IPS DF 19.7 (cell line): ENCODE results near the gene RBM43.
"Not testable (repeated sequence)": the region's sequence is repeated elsewhere in the genome, so short reads cannot be mapped to it uniquely, and the experiment has no call there.

Experiments
- DNase-seq: peaks from one replicate; pipeline ENCODE4 v3.0.0-alpha.2; 2013; ENCODE audit warnings: low read depth, low spot score

RBM43 gene

DNA sequence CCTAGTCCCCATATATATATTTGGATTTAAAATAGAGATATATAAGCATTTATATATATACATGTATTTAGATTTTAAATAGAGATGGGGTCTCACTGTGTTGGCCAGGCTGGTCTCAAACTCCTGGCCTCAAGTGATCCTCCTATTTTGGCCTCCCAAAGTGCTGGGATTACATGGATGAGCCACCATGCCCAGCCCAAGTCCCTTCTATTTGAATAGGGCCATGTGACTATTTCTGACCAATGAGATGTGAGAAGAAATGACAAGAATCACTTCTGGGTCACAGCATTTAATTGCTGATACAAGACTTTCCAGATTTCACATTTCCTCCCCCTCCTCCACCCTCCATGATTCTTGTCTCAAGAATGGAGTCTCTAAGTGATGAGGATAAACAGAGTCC, 6.4 kb upstream of the RBM43 start:
- DNase-seq = no peak

- DNase-seq = no peak
Observed at GRCh38 chr2:151267537-151267936, 5.9 kb upstream of the RBM43 start.

DNA sequence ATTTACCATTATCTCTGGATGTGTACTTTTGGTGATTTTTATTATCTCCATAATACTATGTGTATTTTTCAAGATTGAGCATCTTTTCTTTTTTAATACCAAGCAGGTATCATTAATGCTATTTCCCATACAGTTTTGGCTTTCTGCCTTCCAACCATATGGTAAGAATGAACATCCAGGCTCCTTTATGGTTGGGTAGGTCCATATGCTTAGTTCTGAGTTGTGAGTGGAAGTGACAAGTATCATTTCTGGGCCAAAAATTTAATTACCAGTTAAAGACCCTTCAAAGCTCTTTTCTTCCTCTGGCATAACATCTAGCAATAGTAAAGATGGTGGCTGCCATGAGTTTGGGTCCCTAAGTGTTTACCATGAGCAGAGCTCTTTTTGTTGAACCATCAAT, 4.3 kb upstream of the RBM43 start:
- no peak for DNase-seq

DNA sequence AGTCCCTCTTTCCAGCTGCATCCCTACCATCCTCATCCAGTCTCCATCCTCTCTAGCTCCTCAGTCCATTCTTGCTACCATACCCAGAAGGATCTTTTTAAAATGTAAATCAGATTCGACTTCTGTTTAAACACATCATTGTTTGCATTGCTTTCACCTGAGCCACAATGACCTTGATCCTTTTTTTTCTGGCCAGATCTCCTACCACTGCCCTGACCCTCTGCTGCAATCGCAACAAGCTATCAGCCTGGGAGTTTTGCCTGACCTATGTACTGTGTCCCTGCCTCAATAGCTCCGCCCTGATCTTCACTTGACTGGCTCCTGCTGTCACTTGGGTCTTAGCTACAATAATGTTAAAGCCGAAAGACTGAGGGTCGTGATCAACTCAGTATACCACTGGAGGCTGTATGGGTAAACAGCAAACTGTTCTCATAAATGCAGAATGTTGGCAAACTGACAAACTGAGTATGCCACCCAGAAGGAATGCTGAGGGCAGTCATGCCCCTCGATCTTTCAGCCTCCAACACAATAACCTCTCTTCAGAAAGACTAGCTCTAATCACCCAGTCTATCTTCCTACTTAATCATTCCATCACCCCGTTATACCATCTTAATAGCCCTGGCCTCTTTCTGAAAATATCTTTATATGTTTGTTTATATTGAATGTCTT, 2.6 kb upstream of the RBM43 start:
- no peak for DNase-seq

DNA sequence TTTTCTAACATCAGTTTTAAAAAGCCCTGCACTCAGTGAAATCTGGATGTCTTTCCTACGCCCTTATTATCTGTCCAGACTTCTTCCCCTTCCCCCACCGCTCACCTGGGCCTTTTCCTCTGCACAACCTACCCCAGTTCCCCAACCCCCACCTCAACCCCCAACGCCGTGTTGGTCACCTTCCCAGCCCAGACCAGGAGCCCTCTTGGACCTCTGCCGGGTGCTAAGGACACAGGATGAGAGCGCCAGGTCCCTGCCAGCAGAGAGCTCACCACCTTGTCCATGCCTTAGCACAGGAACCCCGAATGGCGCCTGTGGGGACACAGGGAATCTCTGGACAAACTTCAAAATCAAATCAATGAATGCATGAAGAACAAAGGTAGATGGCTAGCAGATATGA, 966 bp upstream of the RBM43 start:
- no peak for DNase-seq

DNA sequence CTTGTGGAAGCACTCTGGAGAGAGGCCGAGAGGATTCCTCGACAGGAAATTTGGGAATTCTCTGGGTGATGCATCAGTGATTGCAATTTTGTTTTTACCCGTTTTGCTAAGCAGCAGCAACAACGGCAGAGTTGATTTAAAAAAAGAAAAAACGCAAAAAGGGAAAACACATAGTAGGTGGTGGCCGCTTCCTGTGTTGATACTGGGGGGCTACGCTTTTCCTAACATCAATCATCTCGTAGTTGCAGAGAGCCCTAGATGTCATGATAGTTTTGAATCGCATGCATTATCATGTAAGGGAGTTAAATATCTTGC, 271 bp upstream of the RBM43 start:
- DNase-seq = no peak

- no peak for DNase-seq
Observed at GRCh38 chr2:151260573-151261230, 961 bp downstream of the RBM43 start.

- DNase-seq = no peak
Observed at GRCh38 chr2:151258121-151258520, 3.5 kb downstream of the RBM43 start.

DNA sequence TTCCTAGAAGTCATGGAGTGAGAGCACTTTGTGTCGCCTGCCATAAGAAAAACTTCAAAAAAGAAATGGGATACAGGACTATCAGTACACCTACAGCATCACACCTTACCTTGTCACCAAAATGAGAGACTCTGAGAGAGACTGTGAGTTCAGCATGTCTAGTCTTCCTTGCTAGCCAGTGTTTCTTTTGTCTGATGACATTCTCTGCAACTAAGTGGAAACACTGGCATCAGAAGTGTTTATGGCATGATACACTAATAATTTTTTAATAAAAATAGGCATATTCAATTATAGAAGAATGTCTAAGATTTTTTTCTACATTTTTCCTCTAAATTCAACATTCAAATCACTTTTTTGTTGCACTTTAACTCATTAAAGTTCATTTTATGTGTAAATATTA, 9.0 kb downstream of the RBM43 start:
- DNase-seq = no peak

GRCh38 chr2:151251012-151251411, 10.7 kb downstream of the RBM43 start:
- DNase-seq = no peak

- DNase-seq = no peak
Observed at GRCh38 chr2:151247432-151247831, 14.2 kb downstream of the RBM43 start.

DNA sequence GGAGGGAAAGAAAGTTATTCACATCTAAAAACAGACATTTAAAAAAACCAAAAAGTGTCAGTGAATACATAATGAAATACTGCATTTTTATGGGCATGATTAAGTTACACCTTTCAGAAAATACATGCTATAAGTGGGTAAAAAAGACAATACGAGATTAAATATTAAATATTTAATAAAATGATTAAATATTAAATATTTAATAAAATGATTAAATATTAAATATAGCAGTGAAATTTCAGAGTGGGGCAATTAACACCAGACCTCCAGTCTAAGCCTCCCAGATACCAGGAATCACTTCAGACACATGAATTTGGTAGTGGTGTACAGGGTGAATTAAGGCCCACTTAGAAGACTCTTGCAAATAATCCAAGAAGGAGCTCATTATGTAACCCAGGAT, 15.5 kb downstream of the RBM43 start:
- no peak for DNase-seq

- no peak for DNase-seq
Observed at GRCh38 chr2:151243468-151243867, 18.2 kb downstream of the RBM43 start.

DNA sequence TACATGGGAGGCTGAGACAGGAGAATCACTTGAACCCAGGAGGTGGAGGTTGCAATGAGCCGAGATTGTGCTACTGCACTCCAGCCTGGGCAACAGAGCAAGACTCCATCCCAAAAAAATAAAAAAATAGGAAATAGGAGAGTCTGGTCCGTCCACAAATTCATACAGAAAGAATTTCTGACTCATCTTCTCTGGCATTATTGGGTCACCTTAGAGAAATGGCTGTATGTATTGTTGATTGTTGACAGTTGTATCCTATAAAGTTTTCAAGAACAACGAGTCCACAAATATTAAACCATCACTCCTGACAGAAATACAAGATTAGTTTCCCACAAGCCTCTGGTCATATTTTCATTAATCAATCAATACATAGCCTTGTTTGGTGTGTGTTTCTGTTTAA, 20.4 kb downstream of the RBM43 start:
- DNase-seq = no peak

- DNase-seq = no peak
Observed at GRCh38 chr2:151240433-151240832, 21.2 kb downstream of the RBM43 start.

GRCh38 chr2:151239624-151240023, 22.0 kb downstream of the RBM43 start:
- DNase-seq = no peak

DNA sequence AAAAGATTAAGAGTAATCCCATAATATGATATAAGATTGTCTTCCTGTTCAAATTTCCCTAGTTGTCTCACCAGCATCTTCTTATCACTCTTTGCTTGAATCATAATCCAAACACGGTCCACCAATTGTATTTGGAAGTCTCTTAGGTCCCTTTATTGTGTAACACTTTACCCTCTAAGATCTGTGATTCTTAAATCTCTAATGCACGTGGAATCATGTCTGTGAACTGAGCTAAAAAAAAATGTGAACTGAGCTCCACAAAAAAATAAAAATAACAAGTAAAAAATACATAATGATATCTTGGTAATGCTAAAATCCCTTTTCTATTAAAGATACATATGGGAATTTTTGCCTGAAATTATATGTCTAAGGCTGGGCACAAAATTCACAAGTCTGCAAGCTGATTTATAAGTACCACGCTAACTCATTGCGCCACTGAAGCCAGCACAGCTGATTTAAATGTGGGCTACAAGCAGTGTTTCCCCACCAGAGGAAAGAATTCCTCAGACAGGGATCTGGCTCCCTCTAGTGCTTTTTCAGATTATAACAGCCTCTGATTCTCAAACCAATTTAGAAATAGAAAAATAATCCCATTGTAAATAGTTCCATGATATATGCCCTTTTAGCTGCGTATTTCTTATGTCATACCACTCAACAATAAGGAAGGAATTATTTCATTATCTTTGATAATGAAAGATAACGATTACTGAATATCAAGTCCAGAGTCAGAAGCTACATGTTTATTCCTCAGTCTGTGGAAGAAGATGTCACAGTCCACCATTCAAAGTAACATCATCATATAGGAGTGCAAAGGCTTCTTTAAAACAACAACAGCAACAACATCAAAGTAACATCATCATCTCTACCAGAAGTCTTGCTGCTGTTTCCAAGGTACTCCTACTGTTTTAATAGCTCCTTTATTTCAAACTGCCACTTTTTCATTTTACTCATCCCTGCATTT, 22.9 kb downstream of the RBM43 start:
- DNase-seq = no peak

DNA sequence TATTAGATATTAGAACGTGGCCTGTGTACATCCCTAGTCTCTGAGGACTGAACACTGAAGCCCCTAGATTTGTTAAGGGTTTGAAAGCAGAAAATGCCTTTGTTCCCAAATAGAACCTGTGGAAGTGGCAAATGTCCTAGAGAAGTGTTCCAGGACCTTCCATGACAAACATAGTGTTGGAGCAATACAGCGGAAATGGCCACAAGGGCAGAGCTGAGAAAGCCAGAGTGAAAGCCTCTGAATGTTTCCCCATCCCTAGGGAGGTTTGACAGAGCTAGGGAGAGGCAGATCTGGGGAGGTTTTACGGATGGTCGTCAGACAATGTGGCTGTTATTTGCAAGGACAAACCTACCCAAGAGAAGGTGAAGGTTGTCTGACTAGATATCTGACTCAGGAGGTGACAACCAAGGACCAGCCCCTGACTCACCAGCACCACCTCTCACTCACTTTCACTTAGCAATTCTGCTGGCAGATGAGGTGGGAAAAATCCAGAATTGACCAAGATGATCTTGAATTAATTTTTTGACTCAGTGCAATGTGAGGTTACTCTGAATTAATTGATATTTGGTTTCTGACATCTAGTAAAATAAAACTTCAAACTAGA, 24.1 kb downstream of the RBM43 start:
- no peak for DNase-seq

DNA sequence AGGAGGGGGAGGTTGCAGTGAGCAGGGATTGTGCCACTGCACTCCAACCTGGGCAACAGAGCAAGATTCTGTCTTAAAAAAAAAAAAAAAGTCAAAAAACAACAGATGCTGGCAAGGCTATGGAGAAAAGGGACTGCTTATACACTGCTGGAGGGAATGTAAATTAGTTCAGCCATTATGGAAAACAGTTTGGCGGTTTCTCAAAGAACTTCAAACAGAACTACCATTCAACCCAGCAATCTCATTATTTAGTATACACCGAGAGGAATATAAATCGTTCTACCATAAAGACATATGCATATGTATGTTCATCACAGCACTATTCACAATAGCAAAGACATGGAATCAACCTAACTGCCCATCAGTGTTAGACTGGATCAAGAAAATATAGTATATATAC, 27.9 kb downstream of the RBM43 start:
- not testable (repeated sequence) for DNase-seq

DNA sequence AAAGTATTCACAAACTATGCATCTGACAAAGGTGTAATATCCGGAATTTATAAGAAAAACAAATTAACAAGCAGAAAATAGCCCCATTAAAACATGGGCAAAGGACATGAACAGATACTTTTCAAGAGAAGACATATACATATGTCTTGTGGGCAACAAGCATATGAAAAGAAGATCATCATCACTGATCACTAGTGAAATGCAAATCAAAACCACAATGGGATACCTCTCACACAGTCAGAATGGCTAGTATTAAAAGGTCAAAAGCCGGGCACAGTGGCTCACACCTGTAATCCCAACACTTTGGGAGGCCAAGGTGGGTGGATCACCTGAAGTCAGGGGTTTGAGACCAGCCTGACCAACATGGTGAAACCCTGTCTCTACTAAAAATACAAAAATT, 28.4 kb downstream of the RBM43 start:
- not testable (repeated sequence) for DNase-seq

DNA sequence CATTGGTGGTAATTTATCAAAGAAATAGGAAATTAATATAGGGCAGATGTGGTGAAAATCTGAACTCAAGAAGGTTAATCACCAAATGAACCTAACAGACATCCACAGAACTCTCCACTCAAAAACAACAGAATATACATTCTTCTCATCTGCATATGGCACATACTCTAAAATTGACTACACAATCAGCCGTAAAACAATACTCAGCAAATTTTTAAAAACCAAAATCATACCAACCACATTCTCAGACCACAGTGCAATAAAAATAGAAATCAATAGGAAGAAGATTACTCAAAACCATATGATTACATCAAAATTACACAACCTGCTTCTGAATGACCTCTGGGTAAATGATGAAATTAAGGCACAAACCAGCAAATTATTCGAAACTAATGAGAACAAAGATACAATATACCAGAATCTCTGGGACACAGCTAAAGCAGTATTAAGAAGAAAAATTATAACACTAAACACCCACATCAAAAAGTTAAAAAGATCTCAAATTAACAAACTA, 31.0 kb downstream of the RBM43 start:
- DNase-seq = no peak
